AG04449 (cell line): ENCODE results near the gene PLXNC1.

Experiments
- CTCF ChIA-PET: fragments of 350-600 bp; formaldehyde crosslinking; extraction: SDS; loops from one replicate; lab custom pipeline; 2021; ENCODE audit warnings: antibody characterized with exemption; lab: Yijun Ruan, JAX
- POLR2A ChIA-PET: fragments of 400-600, 350-600 bp; formaldehyde crosslinking; extraction: SDS; loops from one replicate; lab custom pipeline; 2020; ENCODE audit warnings: antibody characterized with exemption, inconsistent platforms; lab: Yijun Ruan, JAX
- DNase-seq: peaks from one replicate; pipeline ENCODE4 v3.0.0-alpha.2; 2010; ENCODE audit warnings: low read depth, low spot score
- H3K4me3 ChIP-seq: 2 replicates; pipeline ENCODE4 v1.5.1; 2011; ENCODE audit warnings: low read depth, mild to moderate bottlenecking, control low read depth, low read length
- CTCF ChIP-seq: IDR thresholded peaks from one replicate; pipeline ENCODE4 v1.5.1; 2011; ENCODE audit warnings: mild to moderate bottlenecking, moderate library complexity, low read length, control low read depth, inconsistent platforms; ENCODE audit not compliant: insufficient read depth; ENCODE audit errors: missing control alignments

The PLXNC1 gene

GRCh38 chr12:94157181-94157580 lies 8.8 kb downstream of the PLXNC1 start:
- POLR2A ChIA-PET = no interaction called here
- CTCF ChIA-PET = interaction anchor here (0.9 to 1.5 kb wide), 2 partner anchors 277 to 383 kb away, joined by 3 to 7 read pairs; no protein-coding TSS in a partner anchor
- DNase-seq = no peak
- H3K4me3 ChIP-seq = no peak overlapping the region
- TF ChIP-seq CTCF = no peak

- DNase-seq = no peak
- H3K4me3 ChIP-seq = no peak overlapping the region
- CTCF ChIA-PET = interaction anchor here (0.9 to 1.5 kb wide), 2 partner anchors 276 to 382 kb away, joined by 3 to 7 read pairs; no protein-coding TSS in a partner anchor
- TF ChIP-seq CTCF = no peak
- POLR2A ChIA-PET = no interaction called here
Measured at GRCh38 chr12:94157981-94158411, 9.6 kb downstream of the PLXNC1 start.

GRCh38 chr12:94158666-94159065 lies 10.3 kb downstream of the PLXNC1 start:
- CTCF ChIA-PET = no interaction called here
- H3K4me3 ChIP-seq = no peak overlapping the region
- no peak for DNase-seq
- TF ChIP-seq CTCF = no peak
- POLR2A ChIA-PET = no interaction called here

- TF ChIP-seq CTCF = no peak
Measured at GRCh38 chr12:94162108-94162507, 13.7 kb downstream of the PLXNC1 start.

GRCh38 chr12:94163850-94164249 lies 15.5 kb downstream of the PLXNC1 start:
- no peak for DNase-seq

More at GRCh38 chr12:94162108-94162507, 13.7 kb downstream of the PLXNC1 start:
- CTCF ChIA-PET = interaction anchor here (2.3 kb wide), 1 partner anchor 27 kb away, joined by 6 read pairs; no protein-coding TSS in a partner anchor
- DNase-seq = no peak
- POLR2A ChIA-PET = no interaction called here
- H3K4me3 ChIP-seq = no peak overlapping the region

GRCh38 chr12:94165138-94165537 lies 16.8 kb downstream of the PLXNC1 start:
- ChIA-PET CTCF (no interaction called here), POLR2A (no interaction called here)
- TF ChIP-seq CTCF = no peak
- no peak overlapping the region for H3K4me3 ChIP-seq
- no peak for DNase-seq

More at GRCh38 chr12:94163850-94164249, 15.5 kb downstream of the PLXNC1 start:
- no peak for TF ChIP-seq CTCF
- ChIA-PET POLR2A (no interaction called here), CTCF (interaction anchor here (2.3 kb wide), 1 partner anchor 29 kb away, joined by 6 read pairs; no protein-coding TSS in a partner anchor)
- no peak overlapping the region for H3K4me3 ChIP-seq
